NCI-H446 treated with DMSO at 0.1 percent for 48 hours (cell line): ENCODE measurements around the gene PIGK.
A peak's percentile ranks its signal among the peaks of the same experiment; 100 is the strongest.
"Not testable (repeated sequence)": the region's sequence is repeated elsewhere in the genome, so short reads cannot be mapped to it uniquely, and the experiment has no call there.

ENCODE experiments used
- DNase-seq: peaks from one replicate; lab custom pipeline; 2025; lab: John Stamatoyannopoulos, UW

PIGK gene

GRCh38 chr1:77219166-77219887 is at the start of gene PIGK:
Gene PIGK (minus strand): TSS chr1:77219430. CDS start chr1:77219402, 28 bp downstream.
- peak; percentile 78 for DNase-seq

DNA sequence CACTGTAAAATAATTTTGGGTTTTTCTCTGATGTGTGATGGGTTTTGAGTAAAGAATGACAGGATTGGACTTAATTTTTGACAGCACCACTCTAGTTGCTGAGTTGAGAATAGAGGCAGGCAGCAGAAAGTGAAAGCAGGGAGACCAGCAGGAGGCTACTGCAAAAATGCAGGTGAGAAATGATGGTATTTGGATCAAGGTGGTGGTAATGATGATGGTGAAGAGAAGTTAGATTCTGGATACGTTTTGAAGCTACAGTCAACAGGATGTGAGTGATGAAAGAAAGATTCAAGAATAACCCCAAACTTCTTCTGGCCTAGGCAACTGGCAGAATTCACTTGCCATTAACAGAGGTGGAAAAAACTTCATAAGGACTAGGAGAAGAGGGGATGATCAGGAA is 47.8 kb upstream of the PIGK start:
- DNase-seq = no peak

- no peak for DNase-seq
Measured at GRCh38 chr1:77265180-77265579, 46.0 kb upstream of the PIGK start.

GRCh38 chr1:77263708-77264107 is 44.5 kb upstream of the PIGK start:
- no peak for DNase-seq

DNA sequence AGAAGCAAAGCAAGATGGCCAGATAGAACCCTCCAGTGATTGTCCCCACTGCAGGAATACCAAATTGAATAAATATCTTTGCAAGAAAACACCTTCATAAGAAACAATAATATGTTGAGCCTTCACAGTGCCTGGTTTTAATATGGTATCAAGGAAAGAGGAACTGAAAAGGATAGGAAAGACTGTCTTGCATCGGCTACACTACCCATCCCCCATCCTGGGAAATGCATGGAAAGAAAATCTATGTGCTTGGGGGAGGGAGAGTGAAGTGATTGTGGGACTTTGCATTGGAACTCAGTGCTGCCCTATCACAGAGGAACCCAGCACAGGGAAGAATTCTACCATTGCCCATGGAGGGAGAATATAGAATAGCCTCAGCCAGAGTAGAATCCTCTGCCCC is 34.0 kb upstream of the PIGK start:
- DNase-seq = no peak

- no peak for DNase-seq
Measured at GRCh38 chr1:77250126-77250525, 30.9 kb upstream of the PIGK start.

DNA sequence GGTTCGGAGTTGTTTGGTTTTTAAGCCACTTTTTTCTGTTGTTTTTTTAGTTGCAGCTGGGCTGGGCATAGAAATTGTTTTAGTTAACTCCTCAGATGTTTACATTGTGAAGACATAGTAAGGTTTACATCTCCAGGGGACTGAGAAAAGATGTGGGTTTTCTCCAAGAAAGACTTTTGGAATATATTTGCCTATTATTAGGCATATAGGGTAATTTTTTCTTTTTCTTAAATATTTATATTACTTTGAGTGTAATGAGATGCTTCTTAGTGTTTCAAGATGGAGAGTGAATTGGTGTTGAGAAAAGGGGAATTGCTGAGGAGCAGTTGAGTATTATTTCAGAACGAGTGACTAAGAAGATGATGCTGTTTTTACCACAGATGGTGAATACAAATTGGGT is 26.6 kb upstream of the PIGK start:
- no peak for DNase-seq

GRCh38 chr1:77239311-77239710 is 20.1 kb upstream of the PIGK start:
- DNase-seq = no peak

- DNase-seq = no peak
Measured at GRCh38 chr1:77238462-77238861, 19.2 kb upstream of the PIGK start.

- no peak for DNase-seq
Measured at GRCh38 chr1:77234943-77235342, 15.7 kb upstream of the PIGK start.

- DNase-seq = no peak
Measured at GRCh38 chr1:77234096-77234495, 14.9 kb upstream of the PIGK start.

DNA sequence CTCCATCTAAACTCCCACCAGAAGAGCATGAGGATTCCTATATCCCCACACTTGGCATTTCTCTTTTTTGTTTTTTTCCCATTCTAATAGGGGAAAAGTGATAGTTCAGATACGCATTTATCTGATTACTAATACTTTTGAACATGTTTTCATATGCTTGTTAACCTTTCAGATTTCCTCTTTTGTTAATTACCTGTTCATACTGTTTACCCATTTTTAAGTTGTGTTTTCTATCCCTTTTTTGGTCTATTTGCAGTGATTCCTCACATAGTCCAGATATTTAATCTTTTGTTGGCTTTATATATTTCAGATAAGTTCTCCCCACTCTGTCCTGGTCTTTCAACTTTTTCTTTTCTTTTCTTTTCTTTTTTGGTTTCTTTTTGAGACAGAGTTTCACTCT is 13.6 kb upstream of the PIGK start:
- DNase-seq = no peak

GRCh38 chr1:77230051-77230450 is 10.8 kb upstream of the PIGK start:
- DNase-seq = no peak

DNA sequence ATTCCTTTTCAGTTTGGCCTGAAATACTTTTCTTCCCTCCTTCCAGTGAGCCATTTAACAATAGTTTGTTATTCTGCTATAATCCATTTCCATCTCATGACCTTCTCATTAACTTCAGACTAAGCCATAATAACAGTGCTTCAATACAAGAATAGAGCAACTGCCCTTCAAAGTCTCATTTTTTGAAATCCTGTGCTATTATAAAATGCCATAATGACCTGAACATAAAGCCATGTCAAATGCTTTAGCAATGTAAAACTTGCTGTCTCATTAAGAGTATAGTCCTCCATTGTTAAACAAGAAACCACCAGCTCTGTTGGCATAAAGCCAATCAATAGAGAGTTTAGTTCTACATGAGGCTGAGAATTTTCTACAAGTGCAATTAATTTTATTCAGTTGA is 9.6 kb upstream of the PIGK start:
- no peak for DNase-seq

DNA sequence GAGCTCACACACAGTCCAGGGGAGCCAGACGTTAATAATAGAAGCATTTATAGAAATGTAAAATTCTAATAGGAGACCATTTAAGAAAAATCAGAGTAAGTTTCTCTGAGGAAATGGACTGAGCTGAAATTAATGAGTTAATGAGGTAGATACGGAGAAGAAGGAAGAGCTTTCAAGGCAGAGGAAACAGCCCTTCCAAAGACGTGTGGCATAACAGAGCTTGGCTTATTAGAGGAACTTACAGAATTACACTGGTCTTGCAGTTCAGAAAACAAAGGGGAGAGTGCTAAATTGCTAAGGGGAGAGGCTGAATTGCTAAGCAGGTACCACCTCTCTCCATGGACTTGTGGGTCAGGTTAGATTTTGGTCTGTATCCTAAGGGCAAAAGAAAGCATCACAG is 8.2 kb upstream of the PIGK start:
- no peak for DNase-seq

- no peak for DNase-seq
Measured at GRCh38 chr1:77222496-77222895, 3.3 kb upstream of the PIGK start.

DNA sequence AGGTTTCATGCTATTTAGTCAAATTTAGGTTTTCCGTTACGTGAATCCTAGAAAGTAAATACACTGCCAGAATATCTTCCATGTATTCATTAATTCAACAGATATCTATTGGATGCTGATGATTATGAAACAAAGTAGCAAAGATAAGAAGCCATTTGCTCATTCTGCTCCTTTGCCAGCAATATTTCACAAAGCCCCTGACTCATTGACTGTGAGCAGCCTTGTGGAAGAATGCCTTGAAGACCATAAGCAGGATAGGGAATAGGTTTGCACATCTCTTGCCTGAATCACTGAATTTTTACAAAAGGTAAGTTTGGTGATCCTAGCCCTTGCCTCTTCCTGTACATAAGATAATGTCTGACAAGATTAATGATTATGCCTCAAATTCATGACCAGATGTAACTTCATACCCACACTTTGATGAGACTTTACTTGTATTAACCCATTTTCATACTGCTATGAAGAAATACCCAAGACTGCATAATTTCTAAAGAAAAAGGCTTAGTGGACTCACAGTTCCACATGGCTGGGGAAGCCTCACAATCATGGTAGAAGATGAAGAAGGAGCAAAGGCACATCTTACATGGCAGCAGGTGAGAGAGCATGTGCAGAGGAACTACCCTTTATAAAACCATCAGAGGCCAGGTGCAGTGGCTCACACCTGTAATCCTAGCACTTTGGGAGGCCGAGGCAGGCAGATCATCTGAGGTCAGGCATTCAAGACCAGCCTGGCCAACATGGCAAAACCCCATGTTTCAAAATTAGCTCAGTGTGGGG is 1.6 kb upstream of the PIGK start:
- no peak for DNase-seq

- DNase-seq = no peak
Measured at GRCh38 chr1:77218477-77219165, 609 bp downstream of the PIGK start.

- not testable (repeated sequence) for DNase-seq
Measured at GRCh38 chr1:77204043-77204442, 15.2 kb downstream of the PIGK start.

- DNase-seq = no peak
Measured at GRCh38 chr1:77202751-77203150, 16.5 kb downstream of the PIGK start.

GRCh38 chr1:77200806-77201205 is 18.4 kb downstream of the PIGK start:
- no peak for DNase-seq

- DNase-seq = no peak
Measured at GRCh38 chr1:77200293-77200692, 18.9 kb downstream of the PIGK start.

GRCh38 chr1:77197351-77197750 is 21.9 kb downstream of the PIGK start:
- DNase-seq = no peak
